H54 (cell line): ENCODE data around the gene AGAP2.

ENCODE experiments used
- DNase-seq: peaks from one replicate; pipeline ENCODE4 v3.0.0; 2011; ENCODE audit warnings: low spot score, mixed read lengths; ENCODE audit not compliant: insufficient read length
- FAIRE-seq: peaks from 3 replicates; lab custom pipeline; 2011; peaks lifted over from hg19 to GRCh38; lab: Jason Lieb, UNC
- POLR2A ChIP-seq: IDR thresholded peaks from 2 replicates; pipeline ENCODE4 v1.6.1; 2011; ENCODE audit warnings: low read depth, mild to moderate bottlenecking, low read length

AGAP2 gene

DNA sequence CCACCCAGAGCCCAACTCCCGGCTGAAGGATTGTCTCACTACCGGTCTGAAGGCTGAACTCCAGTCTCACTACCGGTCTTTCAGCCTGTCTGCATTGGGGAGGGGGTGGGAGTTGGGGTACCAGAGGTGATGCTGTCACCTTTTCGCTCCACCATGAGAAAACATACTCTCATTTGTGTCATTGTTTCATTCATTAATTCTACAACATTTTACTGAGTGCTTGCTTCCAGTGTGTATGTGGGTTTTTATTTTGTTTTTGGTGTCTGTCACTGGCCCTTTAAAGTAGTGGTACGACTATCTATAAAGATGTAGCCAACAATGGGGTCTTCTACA is 14.1 kb upstream of the AGAP2 start:
- no peak for TF ChIP-seq POLR2A
- no peak for FAIRE-seq
- no peak for DNase-seq

DNA sequence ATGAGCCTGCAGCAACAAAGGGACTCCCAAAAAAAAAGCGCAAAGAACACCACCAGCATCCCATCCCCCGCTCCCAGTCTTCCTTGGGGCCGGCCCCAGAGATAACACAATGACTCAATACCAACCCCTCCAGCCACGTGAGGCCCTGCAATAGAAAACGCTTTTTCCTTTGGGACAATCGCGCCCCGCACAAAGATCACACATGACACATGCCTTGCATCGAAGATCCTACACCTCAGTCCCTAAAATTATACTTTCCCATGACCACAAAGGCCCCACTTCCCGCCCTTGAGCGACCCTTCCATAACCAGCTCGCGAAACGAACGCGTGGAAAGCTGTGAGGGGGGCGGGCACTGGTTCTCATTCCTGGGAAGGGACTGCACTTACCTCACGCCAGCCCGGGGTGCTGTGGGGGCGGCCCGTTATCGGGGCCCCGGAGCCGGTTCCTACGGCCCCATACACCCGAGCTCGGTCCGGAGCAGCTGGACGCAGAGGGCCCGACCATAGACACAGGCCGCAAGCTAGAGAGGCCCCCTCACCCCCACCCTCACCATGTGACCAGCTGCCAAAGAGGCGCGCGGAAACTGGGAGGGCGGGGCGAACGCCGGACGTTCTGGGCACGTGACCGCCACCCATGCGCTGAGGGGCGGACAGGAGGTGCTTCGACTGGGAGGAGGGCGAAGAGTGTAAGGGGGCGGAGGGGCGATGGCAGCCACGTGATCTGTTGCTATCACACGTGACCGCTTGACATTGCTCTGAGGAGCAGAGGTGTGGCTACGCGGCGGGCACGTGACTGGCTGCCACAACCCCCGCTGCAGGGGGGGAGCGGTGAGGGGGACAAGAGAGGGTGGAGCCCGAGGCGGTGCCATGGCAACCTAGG is 13.5 kb upstream of the AGAP2 start, which contains the start of gene CDK4:
TSS of gene CDK4 (minus strand) at position 523 of the 880 bp plus-strand sequence. CDS start 593 bp downstream, outside the sequence.
- DNase-seq = peak; percentile 98
- peak; percentile 87 for FAIRE-seq

DNA sequence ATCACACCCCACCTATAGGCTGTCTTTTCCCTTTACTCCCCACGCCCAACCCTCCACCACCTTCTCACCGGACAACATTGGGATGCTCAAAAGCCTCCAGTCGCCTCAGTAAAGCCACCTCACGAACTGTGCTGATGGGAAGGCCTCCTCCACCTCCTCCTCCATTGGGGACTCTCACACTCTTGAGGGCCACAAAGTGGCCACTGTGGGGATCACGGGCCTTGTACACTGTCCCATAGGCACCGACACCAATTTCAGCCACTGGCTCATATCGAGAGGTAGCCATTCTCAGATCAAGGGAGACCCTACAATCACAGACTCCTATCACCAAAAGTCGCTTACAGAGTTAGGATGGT is 12.9 kb upstream of the AGAP2 start:
- no peak for TF ChIP-seq POLR2A
- DNase-seq (no peak), FAIRE-seq (no peak)

More for the DNA sequence above, 13.5 kb upstream of the AGAP2 start, which contains the start of gene CDK4:
- peak; percentile 44; the same call in 1 of the 2 replicates for TF ChIP-seq POLR2A

DNA sequence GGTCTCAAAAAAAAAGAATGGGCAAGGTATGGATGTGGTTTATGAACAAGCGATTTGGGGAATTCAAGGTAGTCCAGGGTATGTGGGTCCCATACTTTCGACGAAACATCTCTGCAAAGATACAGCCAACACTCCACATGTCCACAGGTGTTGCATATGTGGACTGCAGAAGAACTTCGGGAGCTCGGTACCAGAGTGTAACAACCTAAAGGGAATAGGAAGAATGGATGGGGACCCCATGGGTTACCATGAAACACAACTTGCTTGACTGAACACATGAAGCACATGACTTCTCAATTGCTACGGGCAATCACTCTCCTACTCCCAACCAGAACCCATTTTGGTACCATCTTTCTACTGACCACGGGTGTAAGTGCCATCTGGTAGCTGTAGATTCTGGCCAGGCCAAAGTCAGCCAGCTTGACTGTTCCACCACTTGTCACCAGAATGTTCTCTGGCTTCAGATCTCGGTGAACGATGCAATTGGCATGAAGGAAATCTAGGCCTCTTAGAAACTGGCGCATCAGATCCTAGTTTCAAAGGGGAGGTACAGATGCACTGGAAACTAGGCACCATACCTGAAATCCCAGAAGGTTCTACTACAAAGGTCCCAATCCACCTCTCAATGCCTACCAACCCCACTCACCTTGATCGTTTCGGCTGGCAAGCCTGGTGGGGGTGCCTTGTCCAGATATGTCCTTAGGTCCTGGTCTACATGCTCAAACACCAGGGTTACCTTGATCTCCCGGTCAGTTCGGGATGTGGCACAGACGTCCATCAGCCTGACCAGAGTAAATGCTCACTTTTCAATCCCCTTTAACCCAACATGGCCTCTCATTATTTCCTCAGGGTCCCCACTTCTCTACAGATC is 12.3 kb upstream of the AGAP2 start:
- no peak for TF ChIP-seq POLR2A
- FAIRE-seq = no peak
- no peak for DNase-seq

DNA sequence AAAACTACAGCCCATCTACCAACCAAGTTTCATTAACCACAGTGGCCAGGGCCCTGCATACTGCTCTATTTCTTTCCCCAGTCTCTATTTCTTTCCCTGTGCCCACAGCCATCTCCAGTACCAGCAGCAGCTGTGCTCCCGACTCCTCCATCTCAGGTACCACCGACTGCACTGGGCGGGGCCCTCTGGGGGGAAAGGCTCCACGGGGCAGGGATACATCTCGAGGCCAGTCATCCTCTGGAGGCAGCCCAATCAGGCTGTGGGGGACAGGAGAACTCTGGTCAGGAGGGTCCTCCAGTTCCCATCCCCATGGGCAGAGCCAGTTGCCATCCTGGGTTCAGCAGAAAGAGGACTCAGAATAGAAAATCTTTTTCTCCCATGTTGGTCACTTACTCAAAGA is 10.5 kb upstream of the AGAP2 start:
- DNase-seq = no peak
- FAIRE-seq = no peak
- no peak for TF ChIP-seq POLR2A

DNA sequence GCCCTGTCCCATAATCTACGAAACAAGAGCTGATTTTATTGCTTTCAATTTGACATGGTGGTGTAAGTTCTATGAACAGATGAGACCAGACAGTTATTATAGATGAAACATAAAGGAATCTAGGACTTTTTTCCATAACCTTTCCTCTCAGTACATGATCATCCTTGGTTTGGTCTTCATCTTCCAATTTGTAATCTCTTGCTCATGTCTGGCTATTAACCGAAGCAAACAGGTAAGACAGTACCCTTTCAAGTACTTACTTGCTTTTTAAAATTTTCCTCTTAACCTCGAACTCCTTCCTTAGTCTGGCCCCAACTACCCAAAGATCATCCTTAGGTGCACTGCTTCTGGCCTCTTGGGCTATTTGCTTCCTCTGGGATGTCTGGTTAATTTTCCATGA is 7.5 kb upstream of the AGAP2 start:
- no peak for TF ChIP-seq POLR2A
- FAIRE-seq (no peak), DNase-seq (no peak)

DNA sequence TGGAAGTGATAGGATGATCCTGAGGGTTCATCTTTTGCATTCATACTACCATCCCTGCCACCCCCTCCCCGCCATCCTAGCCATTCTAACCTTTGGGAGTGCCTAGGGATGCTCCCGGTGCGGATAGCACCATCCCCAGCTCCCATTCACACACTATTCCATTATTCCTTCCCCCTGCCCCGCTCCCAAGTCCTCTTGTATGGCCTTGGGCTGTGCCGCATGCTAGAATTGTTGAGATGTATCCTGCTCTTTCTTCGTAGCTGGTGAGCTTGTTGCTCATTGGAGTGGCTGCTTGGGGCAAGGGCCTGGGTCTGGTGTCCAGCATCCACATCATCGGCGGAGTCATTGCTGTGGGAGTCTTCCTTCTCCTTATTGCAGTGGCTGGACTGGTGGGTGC is 6.9 kb upstream of the AGAP2 start:
- TF ChIP-seq POLR2A = 0 out of 2 replicates have a peak, but pooled peaks have one; percentile 1
- DNase-seq = no peak

DNA sequence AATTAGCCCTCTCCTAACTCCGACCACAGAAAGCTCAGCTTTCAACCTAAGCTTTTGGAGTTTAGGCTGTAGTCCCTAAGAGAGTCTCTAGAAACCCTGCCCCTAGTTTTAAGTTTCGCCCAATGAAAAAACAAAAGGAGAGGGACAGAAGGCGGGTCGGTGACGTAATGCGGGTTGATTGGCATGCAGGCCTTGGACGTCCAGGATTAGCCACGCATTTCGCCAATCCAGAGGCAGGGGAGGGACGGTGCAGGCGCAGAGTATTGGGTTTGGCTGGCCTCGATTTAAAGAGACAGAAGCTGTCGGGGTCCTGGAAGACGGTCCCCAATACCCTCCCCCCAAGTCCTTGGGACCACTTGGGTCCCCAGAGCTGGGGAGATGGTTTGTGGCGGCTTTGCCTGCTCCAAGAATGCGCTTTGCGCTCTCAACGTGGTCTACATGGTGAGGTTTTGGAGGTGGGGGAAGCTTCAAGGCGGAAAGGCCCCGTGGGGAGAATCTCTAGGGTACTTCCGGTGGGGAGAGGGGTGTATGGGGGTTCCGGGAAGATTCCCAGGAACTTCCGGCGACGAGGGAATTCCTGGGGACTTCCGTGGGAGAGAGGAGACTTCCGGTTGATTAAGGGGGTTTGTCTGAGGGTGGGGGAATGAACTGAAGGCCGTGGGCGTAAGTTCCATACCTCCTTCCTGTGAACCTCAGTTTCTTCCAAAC is 6.4 kb upstream of the AGAP2 start, which contains the start of gene TSPAN31:
TSS of gene TSPAN31 (plus strand) at position 263 of the 708 bp plus-strand sequence. CDS start at position 379, 116 bp downstream.
- FAIRE-seq (peak; percentile 81), DNase-seq (peak; percentile 92)
- 0 out of 2 replicates have a peak, but pooled peaks have one; percentile 16 for TF ChIP-seq POLR2A

More for the DNA sequence above, 6.9 kb upstream of the AGAP2 start:
- no peak for FAIRE-seq

DNA sequence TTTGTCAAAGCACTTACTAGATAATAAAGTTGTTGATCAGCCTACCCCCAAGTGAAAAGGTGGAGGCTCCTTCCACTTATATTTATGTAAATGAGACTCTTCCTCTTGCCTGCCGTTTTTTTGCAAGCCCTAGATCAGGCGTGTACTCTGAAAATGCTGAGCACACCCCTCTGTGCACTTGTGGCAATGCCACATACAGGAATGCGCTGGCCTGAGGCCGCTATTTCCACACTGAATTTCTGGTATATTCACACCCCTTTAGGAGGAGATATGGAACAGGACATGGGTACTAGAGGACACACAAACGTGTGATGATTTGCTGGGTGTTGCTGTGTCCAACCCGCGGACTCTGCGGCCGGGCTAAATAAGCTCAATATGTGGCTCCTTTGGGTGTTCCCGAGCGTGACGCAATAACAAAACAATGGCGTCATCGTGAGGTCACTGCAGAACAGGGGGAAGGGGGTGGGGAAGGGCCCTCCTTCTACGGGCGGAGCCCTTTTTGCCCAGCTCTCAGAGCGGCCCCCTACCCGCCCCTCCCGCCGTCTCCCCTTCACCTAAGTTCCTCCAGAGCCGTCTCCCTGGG is 5.7 kb upstream of the AGAP2 start:
- no peak for DNase-seq
- 0 out of 2 replicates have a peak, but pooled peaks have one; percentile 13 for TF ChIP-seq POLR2A
- FAIRE-seq = no peak

DNA sequence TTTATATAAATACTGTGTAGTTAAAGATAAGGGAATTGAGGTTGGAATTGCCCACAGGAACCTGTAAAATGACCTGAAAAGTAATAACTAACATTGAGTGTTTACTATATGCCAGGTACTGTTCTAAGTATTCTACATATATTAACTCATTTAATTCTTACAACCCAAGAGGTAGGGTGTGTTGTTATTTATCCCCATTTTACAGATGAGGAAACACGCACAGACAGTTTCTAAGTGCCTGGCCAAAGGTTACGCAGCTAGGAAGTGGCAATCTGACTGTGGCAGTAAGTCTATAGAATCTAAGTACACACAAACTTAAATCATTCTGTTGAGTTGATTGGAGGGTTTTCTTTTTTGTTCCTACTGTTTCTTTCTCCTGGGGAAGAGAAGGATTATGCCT is 5.2 kb upstream of the AGAP2 start:
- FAIRE-seq = no peak
- no peak for TF ChIP-seq POLR2A
- no peak for DNase-seq

DNA sequence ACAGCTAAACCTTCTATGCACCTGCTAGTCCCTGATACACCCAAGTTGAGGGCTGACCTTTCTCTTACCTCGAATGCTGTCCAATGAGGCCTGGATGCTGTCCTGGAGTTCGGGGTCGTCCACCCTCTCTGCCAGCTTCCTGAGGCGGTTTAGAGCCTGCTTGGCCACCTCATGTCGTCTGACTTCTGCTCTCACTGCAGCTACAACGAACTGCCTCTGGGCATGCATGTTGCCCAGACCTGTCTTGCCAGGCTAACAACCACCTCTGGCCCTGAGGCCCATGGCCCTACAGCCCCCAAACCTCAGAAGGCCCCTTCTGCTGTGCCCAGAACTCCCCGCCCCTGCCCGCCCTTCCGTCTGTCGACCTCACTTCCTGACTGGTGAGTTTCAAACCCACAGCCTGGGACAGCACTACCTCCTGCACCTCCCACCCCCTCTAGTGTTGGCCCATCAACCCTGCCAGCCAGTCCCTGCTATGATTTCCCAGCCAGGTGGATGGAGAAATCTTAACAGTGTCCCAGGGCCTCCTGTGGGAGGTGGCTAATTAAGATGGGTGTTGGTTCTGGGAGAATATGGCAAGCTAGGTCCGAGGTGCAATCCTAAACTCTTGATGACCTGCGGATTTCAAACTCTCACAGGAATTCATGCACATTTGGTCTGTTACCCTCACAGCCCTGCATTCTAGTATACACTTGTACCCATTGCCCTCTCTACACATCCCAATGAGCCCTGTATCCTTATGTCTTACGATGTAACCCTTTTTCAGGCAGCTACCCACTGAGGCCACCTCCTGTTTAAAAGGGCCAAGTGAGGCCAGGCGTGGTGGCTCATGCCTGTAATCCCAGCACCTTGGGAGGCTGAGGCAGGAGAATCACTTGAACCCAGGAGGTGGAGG is 3.5 kb upstream of the AGAP2 start:
- DNase-seq (no peak), FAIRE-seq (no peak)
- no peak for TF ChIP-seq POLR2A

DNA sequence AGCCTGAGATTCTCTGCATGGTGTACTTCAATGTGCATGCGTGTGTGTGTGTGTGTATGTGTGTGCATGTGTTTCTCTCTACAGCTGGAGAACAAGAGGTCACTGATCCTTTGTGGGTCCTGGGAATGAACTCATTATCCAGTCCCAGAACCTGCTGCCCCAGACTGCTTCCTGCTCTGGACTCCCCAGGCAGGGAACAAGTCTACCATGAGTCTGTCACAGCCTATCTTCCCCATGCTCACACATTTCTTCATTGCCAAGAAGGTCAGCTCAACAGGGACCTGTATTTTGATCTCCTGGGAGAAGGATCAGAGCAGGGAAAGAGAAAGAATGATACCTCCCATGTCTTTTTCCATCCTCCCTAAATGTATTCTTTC is 2.9 kb upstream of the AGAP2 start:
- DNase-seq (no peak), FAIRE-seq (no peak)
- no peak for TF ChIP-seq POLR2A
